H9 (cell line): ENCODE results near the gene SCT. TPM values are rescaled to one million over a fixed set of nuclear protein-coding genes. Genes with fewer than 3 reads are reported as not detected.

Source experiments
- DNase-seq: peaks from one replicate; pipeline ENCODE4 v3.0.0-alpha.2; 2017
- H2AFZ ChIP-seq: one replicate; pipeline ENCODE4 v1.6.1; 2013; ENCODE audit warnings: mild to moderate bottlenecking, low read length, control low read depth, moderate library complexity
- H2AK5ac ChIP-seq: 2 replicates; pipeline ENCODE4 v1.6.1; 2013; ENCODE audit warnings: low read length, control low read depth, mixed read lengths; ENCODE audit not compliant: insufficient read length
- H2BK120ac ChIP-seq: one replicate; pipeline ENCODE4 v1.6.1; 2013; ENCODE audit warnings: low read depth, mild to moderate bottlenecking, low read length, control low read depth, inconsistent platforms; ENCODE audit not compliant: poor library complexity, severe bottlenecking
- H2BK12ac ChIP-seq: 2 replicates; pipeline ENCODE4 v1.6.1; 2013; ENCODE audit warnings: low read length, control low read depth, mixed read lengths, low read depth; ENCODE audit not compliant: insufficient read length
- H2BK15ac ChIP-seq: 2 replicates; pipeline ENCODE4 v1.6.1; 2013; ENCODE audit warnings: low read depth, low read length, control low read depth
- H2BK20ac ChIP-seq: one replicate; pipeline ENCODE4 v1.6.1; 2013; ENCODE audit warnings: low read depth, mild to moderate bottlenecking, low read length, control low read depth, inconsistent platforms; ENCODE audit not compliant: poor library complexity, severe bottlenecking
- H2BK5ac ChIP-seq: 2 replicates; pipeline ENCODE4 v1.6.1; 2013; ENCODE audit warnings: low read length, control low read depth, mixed read lengths; ENCODE audit not compliant: insufficient read length
- H3K14ac ChIP-seq: 2 replicates; pipeline ENCODE4 v1.6.1; 2013; ENCODE audit warnings: low read length, control low read depth; ENCODE audit not compliant: insufficient read depth
- H3K18ac ChIP-seq: 2 replicates; pipeline ENCODE4 v1.6.1; 2013; ENCODE audit warnings: low read depth, mild to moderate bottlenecking, mixed read lengths, low read length, control low read depth; ENCODE audit not compliant: insufficient read length
- H3K23ac ChIP-seq: 2 replicates; pipeline ENCODE4 v1.6.1; 2013; ENCODE audit warnings: low read length, control low read depth, mixed read lengths, low read depth; ENCODE audit not compliant: insufficient read length
- H3K23me2 ChIP-seq: 2 replicates; pipeline ENCODE4 v1.6.1; 2013; ENCODE audit warnings: low read depth, mild to moderate bottlenecking, mixed read lengths, low read length, control low read depth; ENCODE audit not compliant: insufficient read length, poor library complexity, severe bottlenecking
- H3K27ac ChIP-seq: 2 replicates; pipeline ENCODE4 v1.5.1; 2013; ENCODE audit warnings: low read length, control low read depth, mixed read lengths, low read depth; ENCODE audit not compliant: insufficient read length
- H3K27me3 ChIP-seq: 2 replicates; pipeline ENCODE4 v1.6.1; 2013; ENCODE audit warnings: low read length, control low read depth, inconsistent platforms; ENCODE audit not compliant: insufficient read depth
- H3K4ac ChIP-seq: 2 replicates; pipeline ENCODE4 v1.6.1; 2013; ENCODE audit warnings: low read depth, mild to moderate bottlenecking, control low read depth, inconsistent platforms, low read length, moderate library complexity
- H3K4me1 ChIP-seq: 2 replicates; pipeline ENCODE4 v1.6.1; 2013; ENCODE audit warnings: low read length, control low read depth, inconsistent platforms; ENCODE audit not compliant: insufficient read depth
- H3K4me2 ChIP-seq: 2 replicates; pipeline ENCODE4 v1.6.1; 2013; ENCODE audit warnings: low read length, control low read depth, mixed read lengths; ENCODE audit not compliant: insufficient read length, insufficient read depth
- H3K56ac ChIP-seq: 2 replicates; pipeline ENCODE4 v1.6.1; 2013; ENCODE audit warnings: low read depth, mild to moderate bottlenecking, mixed read lengths, low read length, control low read depth; ENCODE audit not compliant: insufficient read length
- H3K79me1 ChIP-seq: 2 replicates; pipeline ENCODE4 v1.6.1; 2013; ENCODE audit warnings: low read depth, mild to moderate bottlenecking, moderate library complexity, low read length, control low read depth, inconsistent platforms; ENCODE audit not compliant: insufficient read depth, poor library complexity, severe bottlenecking
- H3K79me2 ChIP-seq: 2 replicates; pipeline ENCODE4 v1.6.1; 2013; ENCODE audit warnings: low read length, control low read depth, inconsistent platforms; ENCODE audit not compliant: insufficient read depth
- H3K9ac ChIP-seq: 2 replicates; pipeline ENCODE4 v1.6.1; 2013; ENCODE audit warnings: low read length, control low read depth, mixed read lengths; ENCODE audit not compliant: insufficient read length; ENCODE audit errors: extremely low read depth
- H3K9me3 ChIP-seq: one replicate; pipeline ENCODE4 v1.6.1; 2013; ENCODE audit warnings: low read depth, low read length, inconsistent platforms; ENCODE audit not compliant: control insufficient read depth
- H3T11ph ChIP-seq: one replicate; pipeline ENCODE4 v1.6.1; 2013; ENCODE audit warnings: mild to moderate bottlenecking, low read length, control low read depth, inconsistent platforms
- H4K20me1 ChIP-seq: one replicate; pipeline ENCODE4 v1.6.1; 2013; ENCODE audit not compliant: control insufficient read depth, insufficient read length, insufficient read depth
- H4K5ac ChIP-seq: 2 replicates; pipeline ENCODE4 v1.6.1; 2013; ENCODE audit warnings: low read depth, mild to moderate bottlenecking, mixed read lengths, low read length, control low read depth; ENCODE audit not compliant: insufficient read length
- H4K8ac ChIP-seq: replicated peaks from 2 replicates; pipeline ENCODE4 v1.6.1; 2013; ENCODE audit warnings: low read length, control low read depth, mixed read lengths, low read depth; ENCODE audit not compliant: insufficient read length
- H4K91ac ChIP-seq: 2 replicates; pipeline ENCODE4 v1.6.1; 2013; ENCODE audit warnings: low read depth, mild to moderate bottlenecking, moderate library complexity, mixed read lengths, low read length, control low read depth; ENCODE audit not compliant: insufficient read length
- H3K27ac Mint-ChIP-seq, 3 experiments: 2 replicates in 2 of 3; 3 replicates in 1 of 3; pipeline ENCODE4 v1.8.0; 2020 to 2021; ENCODE audit warnings: mixed read lengths in 3 of 3, mild to moderate bottlenecking in 1 of 3, moderate library complexity in 1 of 3
- H3K27me3 Mint-ChIP-seq: 2 replicates; pipeline ENCODE4 v1.8.0; 2021; ENCODE audit warnings: low read depth, mild to moderate bottlenecking, moderate library complexity, mixed read lengths
- H3K36me3 Mint-ChIP-seq, 3 experiments: 2 replicates in 2 of 3; 3 replicates in 1 of 3; pipeline ENCODE4 v1.8.0; 2020 to 2021; ENCODE audit warnings: low read depth in 3 of 3, mixed read lengths in 3 of 3; ENCODE audit not compliant: insufficient read depth in 1 of 3
- H3K4me1 Mint-ChIP-seq, 2 experiments: 2 replicates each; pipeline ENCODE4 v1.8.0; 2020; ENCODE audit warnings: mixed read lengths in 2 of 2
- H3K4me3 Mint-ChIP-seq, 2 experiments: 2 replicates in 1 of 2; 3 replicates in 1 of 2; pipeline ENCODE4 v1.8.0; 2020 to 2021; ENCODE audit warnings: mild to moderate bottlenecking in 2 of 2, mixed read lengths in 2 of 2, moderate library complexity in 1 of 2
- H3K9me3 Mint-ChIP-seq, 2 experiments: 2 replicates in 1 of 2; 3 replicates in 1 of 2; pipeline ENCODE4 v1.8.0; 2020; ENCODE audit warnings: mild to moderate bottlenecking in 2 of 2, mixed read lengths in 2 of 2, moderate library complexity in 1 of 2
- WGBS: extraction: QIAGEN DNeasy Blood & Tissue Kit; methylation state at CpG from one replicate; pipeline ENCODE4 v1.1.7; 2013; ENCODE audit warnings: missing lambda C conversion rate, low lambda C conversion rate, mixed read lengths; ENCODE audit not compliant: insufficient read length; ENCODE audit errors: extremely low coverage; 5-methylcytosine and 5-hydroxymethylcytosine counted together
- total RNA-seq: library from RNA; stranded (reverse); gene quantifications from 2 replicates; pipeline ENCODE4 v1.2.1, GENCODE V29; 2021
- TF ChIP-seq, protein P1 (sequence below): fragments of 200-600 bp; sonication (generic); conservative IDR thresholded peaks from 3 replicates; pipeline ENCODE4 v1.8.0; 2021; ENCODE audit warnings: antibody characterized with exemption, mild to moderate bottlenecking

SCT gene
- total RNA-seq, 1 experiment from 2014 or later: 1.8 TPM

DNA sequence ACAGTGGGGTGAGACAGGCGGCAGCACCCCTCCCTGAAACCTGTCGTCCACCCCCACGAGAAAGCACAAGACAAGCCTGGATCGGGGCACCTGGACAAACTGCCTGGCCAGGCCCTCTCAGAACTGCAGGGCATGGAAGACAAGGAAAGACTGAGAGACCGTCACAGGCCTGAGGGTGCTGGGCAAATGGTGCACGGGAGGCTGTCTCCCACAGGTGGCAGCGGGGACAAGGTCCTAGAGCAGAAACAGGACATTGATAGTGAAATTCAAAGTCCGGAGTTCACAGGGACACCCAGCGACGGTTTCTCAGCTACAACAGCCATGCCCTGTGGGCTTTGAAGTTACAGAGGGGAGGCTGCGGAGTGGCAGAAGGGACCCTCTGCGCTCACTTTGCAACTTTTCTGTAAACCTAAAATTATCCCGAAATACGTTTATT, 30.7 kb upstream of the SCT start:
- no peak overlapping the region for H2BK20ac ChIP-seq
- H4K91ac ChIP-seq: no peak overlapping the region
- no peaks in the 10 kb centered on the region for H3K23me2 ChIP-seq
- Mint-ChIP-seq H3K9me3 (no peaks in the 10 kb centered on the region), H3K27ac (no peak overlapping the region; a peak in 1 of 7 replicates), H3K27me3 (no peaks in the 10 kb centered on the region), H3K4me3 (no peak overlapping the region), H3K36me3 (peaks cover 5 to 46% (median 21%) of the 10 kb centered on the region in 3 experiments; a peak in 6 of 7 replicates), H3K4me1 (no peaks in the 10 kb centered on the region)
- no peaks in the 10 kb centered on the region for H3K79me1 ChIP-seq
- H4K20me1 ChIP-seq: no peaks in the 10 kb centered on the region
- H3K56ac ChIP-seq: no peak overlapping the region
- no peak overlapping the region for H3K4me2 ChIP-seq
- no peak overlapping the region for H3K9ac ChIP-seq
- no peak overlapping the region for H3K27ac ChIP-seq
- no peak overlapping the region for H2BK120ac ChIP-seq
- H2BK15ac ChIP-seq: peak overlapping the region; percentile 75; the same call in 1 of the 2 replicates
- H3K23ac ChIP-seq: no peak overlapping the region
- H3K14ac ChIP-seq: no peak overlapping the region
- H3K4ac ChIP-seq: no peak overlapping the region
- H3K18ac ChIP-seq: no peak overlapping the region
- TF ChIP-seq, protein P1, sequence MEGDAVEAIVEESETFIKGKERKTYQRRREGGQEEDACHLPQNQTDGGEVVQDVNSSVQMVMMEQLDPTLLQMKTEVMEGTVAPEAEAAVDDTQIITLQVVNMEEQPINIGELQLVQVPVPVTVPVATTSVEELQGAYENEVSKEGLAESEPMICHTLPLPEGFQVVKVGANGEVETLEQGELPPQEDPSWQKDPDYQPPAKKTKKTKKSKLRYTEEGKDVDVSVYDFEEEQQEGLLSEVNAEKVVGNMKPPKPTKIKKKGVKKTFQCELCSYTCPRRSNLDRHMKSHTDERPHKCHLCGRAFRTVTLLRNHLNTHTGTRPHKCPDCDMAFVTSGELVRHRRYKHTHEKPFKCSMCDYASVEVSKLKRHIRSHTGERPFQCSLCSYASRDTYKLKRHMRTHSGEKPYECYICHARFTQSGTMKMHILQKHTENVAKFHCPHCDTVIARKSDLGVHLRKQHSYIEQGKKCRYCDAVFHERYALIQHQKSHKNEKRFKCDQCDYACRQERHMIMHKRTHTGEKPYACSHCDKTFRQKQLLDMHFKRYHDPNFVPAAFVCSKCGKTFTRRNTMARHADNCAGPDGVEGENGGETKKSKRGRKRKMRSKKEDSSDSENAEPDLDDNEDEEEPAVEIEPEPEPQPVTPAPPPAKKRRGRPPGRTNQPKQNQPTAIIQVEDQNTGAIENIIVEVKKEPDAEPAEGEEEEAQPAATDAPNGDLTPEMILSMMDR: no peak
- no peak for DNase-seq
- no CpG with 5 or more reads among the region's 14 CpGs for WGBS
- H2AK5ac ChIP-seq: no peak overlapping the region
- no peak overlapping the region for H2BK5ac ChIP-seq
- no peaks in the 10 kb centered on the region for H3K4me1 ChIP-seq
- no peaks in the 10 kb centered on the region for H3K27me3 ChIP-seq
- no peak overlapping the region for H4K8ac ChIP-seq
- H3T11ph ChIP-seq: no peak overlapping the region
- H3K79me2 ChIP-seq: no peaks in the 10 kb centered on the region
- H2AFZ ChIP-seq: no peak overlapping the region
- no peak overlapping the region for H2BK12ac ChIP-seq
- no peaks in the 10 kb centered on the region for H3K9me3 ChIP-seq
- no peak overlapping the region for H4K5ac ChIP-seq
